Neural cell (in vitro differentiated cells): ENCODE data around the gene LAMA5. TPM values are rescaled to one million over a fixed set of nuclear protein-coding genes. Genes with fewer than 3 reads are reported as not detected.

Source experiments
- H2AFZ ChIP-seq: fragments of 200-600, 300-800 bp; sonication (generic), shearing (Covaris generic); 2 replicates; pipeline ENCODE4 v1.6.0; 2014; ENCODE audit warnings: low read depth, mild to moderate bottlenecking, antibody characterized with exemption, low read length, moderate library complexity
- H3F3A ChIP-seq: fragments of 200-600 bp; shearing (Covaris generic); 2 replicates; pipeline ENCODE4 v1.6.1; 2016; ENCODE audit warnings: mild to moderate bottlenecking, moderate library complexity, mixed read lengths, antibody characterized with exemption, low read length; ENCODE audit not compliant: insufficient read depth, poor library complexity, severe bottlenecking
- H3K27ac ChIP-seq: fragments of 200-600, 300-800 bp; sonication (generic), shearing (Covaris generic); 2 replicates; pipeline ENCODE4 v1.5.1; 2014; ENCODE audit warnings: mild to moderate bottlenecking, low read length, moderate library complexity
- H3K27me3 ChIP-seq: fragments of 300-800, 200-600 bp; sonication (generic), shearing (Covaris generic); 2 replicates; pipeline ENCODE4 v1.6.0; 2014; ENCODE audit warnings: mild to moderate bottlenecking, low read depth, low read length, moderate library complexity; ENCODE audit not compliant: insufficient read depth
- H3K36me3 ChIP-seq: fragments of 300-800, 200-600 bp; sonication (generic), shearing (Covaris generic); 2 replicates; pipeline ENCODE4 v1.5.1; 2014; ENCODE audit warnings: mild to moderate bottlenecking, antibody characterized with exemption, low read length, moderate library complexity; ENCODE audit not compliant: insufficient read depth
- H3K4me2 ChIP-seq: fragments of 300-800, 200-600 bp; sonication (generic), shearing (Covaris generic); 2 replicates; pipeline ENCODE4 v1.6.0; 2014; ENCODE audit warnings: mild to moderate bottlenecking, low read length
- H3K4me3 ChIP-seq: fragments of 300-800, 200-600 bp; sonication (generic), shearing (Covaris generic); 2 replicates; pipeline ENCODE4 v1.5.1; 2014; ENCODE audit warnings: mild to moderate bottlenecking, low read length, moderate library complexity
- H3K79me2 ChIP-seq: fragments of 200-600 bp; shearing (Covaris generic); replicated peaks from 2 replicates; pipeline ENCODE4 v1.6.0; 2014; ENCODE audit warnings: mild to moderate bottlenecking, low read length, moderate library complexity; ENCODE audit not compliant: insufficient read depth
- H3K9ac ChIP-seq: fragments of 300-800, 200-600 bp; sonication (generic), shearing (Covaris generic); 2 replicates; pipeline ENCODE4 v1.6.1; 2016; ENCODE audit warnings: mild to moderate bottlenecking, low read length, mixed read lengths
- H3K9me2 ChIP-seq: fragments of 200-600 bp; shearing (Covaris generic); 2 replicates; pipeline ENCODE4 v1.6.1; 2016; ENCODE audit warnings: mild to moderate bottlenecking, low read length, mixed read lengths; ENCODE audit not compliant: insufficient read depth
- H3K9me3 ChIP-seq: fragments of 200-600, 300-800 bp; sonication (generic), shearing (Covaris generic); 2 replicates; pipeline ENCODE4 v1.6.1; 2016; ENCODE audit warnings: mild to moderate bottlenecking, mixed run types, low read length, moderate library complexity, mixed read lengths
- H4K20me1 ChIP-seq: fragments of 200-600 bp; shearing (Covaris generic); 2 replicates; pipeline ENCODE4 v1.6.1; 2016; ENCODE audit warnings: mild to moderate bottlenecking, mixed run types; ENCODE audit not compliant: insufficient read depth
- EP300 ChIP-seq: fragments of 450-650 bp; conservative IDR thresholded peaks from 2 replicates; pipeline ENCODE4 v1.6.1; 2014; ENCODE audit warnings: antibody characterized with exemption, mild to moderate bottlenecking, moderate library complexity; ENCODE audit not compliant: poor library complexity, severe bottlenecking
- EZH2 ChIP-seq: fragments of 200-600, 300-800 bp; shearing (Covaris generic), sonication (generic); IDR thresholded peaks from 2 replicates; pipeline ENCODE4 v1.6.1; 2014; ENCODE audit warnings: antibody characterized with exemption, low read length, borderline replicate concordance, mild to moderate bottlenecking; ENCODE audit not compliant: insufficient read depth, poor library complexity, severe bottlenecking
- MXI1 ChIP-seq: fragments of 450-650 bp; conservative IDR thresholded peaks from 2 replicates; pipeline ENCODE4 v1.6.1; 2014; ENCODE audit warnings: antibody characterized with exemption, mild to moderate bottlenecking; ENCODE audit not compliant: poor library complexity, severe bottlenecking
- POLR2AphosphoS5 ChIP-seq: IDR thresholded peaks from 2 replicates; pipeline ENCODE4 v1.6.1; 2012
- RAD21 ChIP-seq: fragments of 450-650 bp; conservative IDR thresholded peaks from 2 replicates; pipeline ENCODE4 v1.6.1; 2014; ENCODE audit warnings: antibody characterized with exemption, mild to moderate bottlenecking, moderate library complexity
- REST ChIP-seq: IDR thresholded peaks from 2 replicates; pipeline ENCODE4 v1.6.1; 2012; ENCODE audit warnings: borderline replicate concordance
- SMC3 ChIP-seq: fragments of 450-650 bp; conservative IDR thresholded peaks from 2 replicates; pipeline ENCODE4 v1.6.1; 2014; ENCODE audit warnings: antibody characterized with exemption, mild to moderate bottlenecking, moderate library complexity; ENCODE audit not compliant: poor library complexity
- TAF1 ChIP-seq: IDR thresholded peaks from 2 replicates; pipeline ENCODE4 v1.6.1; 2012; ENCODE audit warnings: low read depth
- polyA plus RNA-seq: library from polyadenylated mRNA; depleted of rRNA; stranded (reverse); fragments of >200 nt; gene quantifications from 2 replicates; pipeline ENCODE4 v1.2.3, GENCODE V29; 2014
- TF ChIP-seq, protein P1 (sequence below): fragments of 450-650 bp; IDR thresholded peaks from 2 replicates; pipeline ENCODE4 v1.5.1; 2014; ENCODE audit warnings: antibody characterized with exemption, mild to moderate bottlenecking, moderate library complexity; ENCODE audit not compliant: poor library complexity, severe bottlenecking

Gene LAMA5
- polyA plus RNA-seq, 1 donor from 2014 or later: 27.2 TPM

GRCh38 chr20:62394248-62395245 lies 27.4 kb upstream of the LAMA5 start:
- H3F3A ChIP-seq: no peaks in the 10 kb centered on the region
- H3K4me2 ChIP-seq: no peak overlapping the region
- no peaks in the 10 kb centered on the region for H3K79me2 ChIP-seq
- H3K27ac ChIP-seq: no peak overlapping the region
- no peak overlapping the region for H2AFZ ChIP-seq
- H3K36me3 ChIP-seq: no peaks in the 10 kb centered on the region
- H3K4me3 ChIP-seq: no peak overlapping the region
- H4K20me1 ChIP-seq: no peaks in the 10 kb centered on the region
- TF ChIP-seq, protein P1, sequence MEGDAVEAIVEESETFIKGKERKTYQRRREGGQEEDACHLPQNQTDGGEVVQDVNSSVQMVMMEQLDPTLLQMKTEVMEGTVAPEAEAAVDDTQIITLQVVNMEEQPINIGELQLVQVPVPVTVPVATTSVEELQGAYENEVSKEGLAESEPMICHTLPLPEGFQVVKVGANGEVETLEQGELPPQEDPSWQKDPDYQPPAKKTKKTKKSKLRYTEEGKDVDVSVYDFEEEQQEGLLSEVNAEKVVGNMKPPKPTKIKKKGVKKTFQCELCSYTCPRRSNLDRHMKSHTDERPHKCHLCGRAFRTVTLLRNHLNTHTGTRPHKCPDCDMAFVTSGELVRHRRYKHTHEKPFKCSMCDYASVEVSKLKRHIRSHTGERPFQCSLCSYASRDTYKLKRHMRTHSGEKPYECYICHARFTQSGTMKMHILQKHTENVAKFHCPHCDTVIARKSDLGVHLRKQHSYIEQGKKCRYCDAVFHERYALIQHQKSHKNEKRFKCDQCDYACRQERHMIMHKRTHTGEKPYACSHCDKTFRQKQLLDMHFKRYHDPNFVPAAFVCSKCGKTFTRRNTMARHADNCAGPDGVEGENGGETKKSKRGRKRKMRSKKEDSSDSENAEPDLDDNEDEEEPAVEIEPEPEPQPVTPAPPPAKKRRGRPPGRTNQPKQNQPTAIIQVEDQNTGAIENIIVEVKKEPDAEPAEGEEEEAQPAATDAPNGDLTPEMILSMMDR: no peak
- TF ChIP-seq SMC3: no peak
- no peak for TF ChIP-seq EZH2
- no peak for TF ChIP-seq MXI1
- TF ChIP-seq REST: no peak
- no peak for TF ChIP-seq TAF1
- TF ChIP-seq POLR2AphosphoS5: no peak
- no peak for TF ChIP-seq EP300
- no peak for TF ChIP-seq RAD21
- no peaks in the 10 kb centered on the region for H3K27me3 ChIP-seq
- H3K9me3 ChIP-seq: no peaks in the 10 kb centered on the region
- no peak overlapping the region for H3K9ac ChIP-seq
- no peaks in the 10 kb centered on the region for H3K9me2 ChIP-seq

DNA sequence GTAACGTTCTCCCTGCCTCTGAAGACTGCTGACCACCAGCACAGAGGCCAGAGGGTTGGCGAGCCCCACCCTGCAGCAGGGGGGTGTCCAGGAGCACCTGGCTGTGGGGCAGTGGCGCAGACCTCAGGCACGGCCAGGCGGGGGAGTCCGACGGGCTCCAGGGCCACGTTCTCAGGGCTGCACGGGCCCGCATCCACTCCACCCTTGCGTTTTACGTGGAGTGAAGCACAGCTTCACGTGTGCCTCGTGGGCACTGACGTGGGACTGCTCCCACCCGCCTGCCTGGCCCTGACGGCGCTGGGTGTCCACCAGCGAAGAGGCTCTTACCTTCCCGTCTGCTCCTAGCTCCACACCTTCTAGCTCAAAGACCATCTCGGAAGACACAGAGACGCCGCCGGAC lies 26.7 kb upstream of the LAMA5 start:
- no peaks in the 10 kb centered on the region for H3F3A ChIP-seq
- no peaks in the 10 kb centered on the region for H3K79me2 ChIP-seq
- H2AFZ ChIP-seq: no peak overlapping the region
- no peaks in the 10 kb centered on the region for H3K9me3 ChIP-seq
- no peak overlapping the region for H3K9ac ChIP-seq
- no peak overlapping the region for H3K27ac ChIP-seq
- H3K27me3 ChIP-seq: no peaks in the 10 kb centered on the region
- no peaks in the 10 kb centered on the region for H3K9me2 ChIP-seq
- no peaks in the 10 kb centered on the region for H4K20me1 ChIP-seq
- no peak for TF ChIP-seq RAD21
- TF ChIP-seq SMC3: no peak
- no peak for TF ChIP-seq REST
- no peak for TF ChIP-seq TAF1
- H3K36me3 ChIP-seq: no peaks in the 10 kb centered on the region
- no peak overlapping the region for H3K4me2 ChIP-seq
- no peak overlapping the region for H3K4me3 ChIP-seq
